Testis (tissue), 2 donors: ENCODE measurements around the gene PLEKHD1.
"Not testable (repeated sequence)": the region's sequence is repeated elsewhere in the genome, so short reads cannot be mapped to it uniquely, and the experiment has no call there.

Source experiments
- POLR2A ChIP-seq: fragments of 450-650 bp; IDR thresholded peaks from one replicate; pipeline ENCODE4 v1.6.1; 2017; ENCODE audit warnings: antibody characterized with exemption, mild to moderate bottlenecking, moderate library complexity
- TF ChIP-seq, protein P1 (sequence below), 3 experiments: fragments of 450-650 bp in 2 of 3; fragments of 200-600 bp in 1 of 3; sonication (generic) in 1 of 3; IDR thresholded peaks; one replicate each; pipeline ENCODE4 v1.5.1; 2016 to 2019; ENCODE audit warnings: antibody characterized with exemption in 3 of 3, mild to moderate bottlenecking in 2 of 3, moderate library complexity in 1 of 3

DNA sequence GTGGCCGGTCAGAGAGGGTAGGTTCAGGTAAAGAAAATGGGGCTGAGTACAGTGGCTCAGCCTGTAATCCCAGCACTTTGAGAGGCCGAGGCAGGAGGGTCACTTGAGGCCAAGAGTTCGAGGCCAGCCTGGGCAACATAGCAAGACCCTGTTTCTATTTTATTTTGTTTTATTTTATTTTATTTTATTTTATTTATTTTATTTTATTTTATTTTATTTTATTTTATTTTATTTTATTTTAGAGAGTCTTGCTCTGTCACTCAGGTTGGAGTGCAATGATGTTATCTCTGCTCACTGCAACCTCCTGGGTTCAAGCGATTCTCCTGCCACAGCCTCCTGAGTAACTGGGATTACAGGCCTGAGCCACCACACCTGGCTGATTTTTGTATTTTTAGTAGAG is 13.3 kb downstream of the PLEKHD1 start:
- TF ChIP-seq, protein P1, sequence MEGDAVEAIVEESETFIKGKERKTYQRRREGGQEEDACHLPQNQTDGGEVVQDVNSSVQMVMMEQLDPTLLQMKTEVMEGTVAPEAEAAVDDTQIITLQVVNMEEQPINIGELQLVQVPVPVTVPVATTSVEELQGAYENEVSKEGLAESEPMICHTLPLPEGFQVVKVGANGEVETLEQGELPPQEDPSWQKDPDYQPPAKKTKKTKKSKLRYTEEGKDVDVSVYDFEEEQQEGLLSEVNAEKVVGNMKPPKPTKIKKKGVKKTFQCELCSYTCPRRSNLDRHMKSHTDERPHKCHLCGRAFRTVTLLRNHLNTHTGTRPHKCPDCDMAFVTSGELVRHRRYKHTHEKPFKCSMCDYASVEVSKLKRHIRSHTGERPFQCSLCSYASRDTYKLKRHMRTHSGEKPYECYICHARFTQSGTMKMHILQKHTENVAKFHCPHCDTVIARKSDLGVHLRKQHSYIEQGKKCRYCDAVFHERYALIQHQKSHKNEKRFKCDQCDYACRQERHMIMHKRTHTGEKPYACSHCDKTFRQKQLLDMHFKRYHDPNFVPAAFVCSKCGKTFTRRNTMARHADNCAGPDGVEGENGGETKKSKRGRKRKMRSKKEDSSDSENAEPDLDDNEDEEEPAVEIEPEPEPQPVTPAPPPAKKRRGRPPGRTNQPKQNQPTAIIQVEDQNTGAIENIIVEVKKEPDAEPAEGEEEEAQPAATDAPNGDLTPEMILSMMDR (IDR thresholded peaks at IDR 0.05) = not testable (repeated sequence)
- not testable (repeated sequence) for TF ChIP-seq POLR2A
